Right kidney (tissue), 1 donor: ENCODE data around the gene ABCA7.

Source experiments
- DNase-seq: peaks from one replicate; pipeline ENCODE4 v3.0.0-alpha.2; 2016

The ABCA7 gene

DNA sequence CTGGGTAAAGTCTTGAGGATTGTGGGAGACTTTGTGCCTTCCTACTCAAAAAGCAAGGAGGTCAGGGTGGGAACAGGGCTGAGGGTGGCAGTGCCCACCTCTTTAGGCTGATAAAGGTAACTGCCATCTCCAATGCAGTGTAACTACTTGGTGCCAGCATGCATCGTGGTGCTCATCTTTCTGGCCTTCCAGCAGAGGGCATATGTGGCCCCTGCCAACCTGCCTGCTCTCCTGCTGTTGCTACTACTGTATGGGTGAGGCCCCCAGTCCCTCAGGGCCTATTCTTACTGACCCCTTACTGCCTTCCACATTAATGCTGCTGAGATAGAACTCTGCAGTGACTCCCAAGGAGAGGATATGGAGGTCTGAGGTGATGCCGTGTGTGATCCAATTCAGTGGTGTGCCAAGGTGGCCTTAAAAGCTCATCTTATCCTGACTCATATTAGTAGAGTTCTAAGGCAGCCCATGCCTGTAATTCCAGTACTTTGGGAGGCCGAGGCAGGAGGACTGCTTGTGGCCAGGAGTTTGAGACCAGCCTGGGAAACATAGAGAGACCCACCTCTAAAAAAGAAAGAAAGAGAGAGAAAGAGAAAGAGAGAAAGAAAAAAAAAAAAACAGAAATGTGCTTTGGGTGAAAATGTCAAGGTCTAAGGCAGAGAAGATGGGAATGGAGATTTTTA lies 17.4 kb downstream of the ABCA7 start:
- peak; percentile 63 for DNase-seq

DNA sequence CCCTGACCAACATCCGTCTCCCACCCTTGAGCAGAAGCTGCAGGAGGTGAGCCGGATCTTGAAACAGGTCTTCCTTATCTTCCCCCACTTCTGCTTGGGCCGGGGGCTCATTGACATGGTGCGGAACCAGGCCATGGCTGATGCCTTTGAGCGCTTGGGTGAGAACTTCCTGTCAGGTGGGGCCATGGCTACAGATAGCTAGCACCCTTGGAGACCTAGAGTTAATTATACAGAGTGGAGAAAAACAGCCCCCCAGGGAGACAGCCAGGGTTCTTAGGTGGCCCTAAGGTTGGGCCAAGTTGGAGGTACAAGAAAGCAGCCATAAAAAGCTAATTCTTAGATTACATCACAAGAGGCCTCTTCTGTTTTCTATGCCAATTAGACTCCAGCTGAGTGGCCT lies 18.2 kb downstream of the ABCA7 start:
- no peak for DNase-seq

DNA sequence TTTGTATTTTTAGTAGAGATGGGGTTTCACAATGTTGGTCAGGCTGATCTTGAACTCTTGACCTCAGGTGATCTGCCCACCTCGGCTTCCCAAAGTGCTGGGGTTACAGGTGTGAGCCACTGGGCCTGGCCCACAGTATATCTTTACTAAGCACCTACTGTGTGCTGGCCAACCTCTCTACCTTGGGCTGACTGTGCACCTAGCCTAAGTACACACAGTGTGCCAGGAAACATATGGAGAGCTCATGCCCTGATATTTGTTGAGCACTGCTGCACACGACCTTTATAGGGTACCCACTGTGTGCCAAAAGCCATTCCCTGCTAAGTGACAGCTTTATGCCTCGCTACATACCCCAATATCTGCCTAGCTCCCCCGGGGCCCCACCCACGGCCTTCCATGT lies 20.8 kb downstream of the ABCA7 start:
- no peak for DNase-seq

DNA sequence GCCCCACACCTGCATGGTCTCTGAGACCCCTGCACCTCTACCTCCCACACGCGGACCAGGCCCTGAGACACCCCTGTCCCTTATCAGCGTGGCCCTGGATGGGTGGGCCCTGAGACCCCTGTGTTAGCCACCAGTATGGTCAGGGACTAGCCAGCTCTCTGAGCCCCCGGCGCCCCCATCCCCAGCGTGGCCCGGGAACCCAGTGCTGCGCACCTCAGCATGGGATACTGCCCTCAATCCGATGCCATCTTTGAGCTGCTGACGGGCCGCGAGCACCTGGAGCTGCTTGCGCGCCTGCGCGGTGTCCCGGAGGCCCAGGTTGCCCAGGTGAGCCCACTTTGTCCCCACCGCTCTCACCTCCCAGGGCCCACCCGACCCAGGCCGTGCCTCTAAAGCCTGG lies 22.1 kb downstream of the ABCA7 start:
- DNase-seq, result no peak

DNA sequence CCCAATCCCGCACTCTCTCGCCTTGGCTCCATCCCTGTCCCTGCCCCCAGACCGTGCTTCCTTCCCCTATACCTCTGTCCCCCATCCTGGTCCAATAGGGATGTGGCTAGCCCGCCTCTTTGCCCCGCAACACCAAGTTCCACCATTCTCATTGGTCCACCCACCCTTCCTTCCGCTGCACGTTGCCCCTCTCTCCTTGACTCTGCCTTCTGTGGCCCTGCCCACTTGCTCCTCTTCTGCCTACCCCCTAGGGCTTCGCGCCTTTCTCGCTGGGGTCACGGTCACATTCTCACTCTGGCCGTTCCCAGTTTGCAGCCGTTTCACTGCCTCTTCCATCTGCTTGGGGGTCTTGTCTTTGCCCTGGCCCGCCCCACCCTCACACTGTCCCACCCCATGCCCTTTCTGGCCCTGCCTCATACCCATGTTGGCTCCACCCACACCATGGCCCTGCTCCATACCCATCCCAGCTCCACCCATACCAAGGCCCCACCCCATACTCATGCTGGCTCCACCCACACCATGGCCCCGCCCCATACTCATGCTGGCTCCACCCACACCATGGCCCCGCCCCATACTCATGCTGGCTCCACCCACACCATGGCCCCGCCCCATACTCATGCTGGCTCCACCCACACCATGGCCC lies 22.6 kb downstream of the ABCA7 start:
- no peak for DNase-seq

DNA sequence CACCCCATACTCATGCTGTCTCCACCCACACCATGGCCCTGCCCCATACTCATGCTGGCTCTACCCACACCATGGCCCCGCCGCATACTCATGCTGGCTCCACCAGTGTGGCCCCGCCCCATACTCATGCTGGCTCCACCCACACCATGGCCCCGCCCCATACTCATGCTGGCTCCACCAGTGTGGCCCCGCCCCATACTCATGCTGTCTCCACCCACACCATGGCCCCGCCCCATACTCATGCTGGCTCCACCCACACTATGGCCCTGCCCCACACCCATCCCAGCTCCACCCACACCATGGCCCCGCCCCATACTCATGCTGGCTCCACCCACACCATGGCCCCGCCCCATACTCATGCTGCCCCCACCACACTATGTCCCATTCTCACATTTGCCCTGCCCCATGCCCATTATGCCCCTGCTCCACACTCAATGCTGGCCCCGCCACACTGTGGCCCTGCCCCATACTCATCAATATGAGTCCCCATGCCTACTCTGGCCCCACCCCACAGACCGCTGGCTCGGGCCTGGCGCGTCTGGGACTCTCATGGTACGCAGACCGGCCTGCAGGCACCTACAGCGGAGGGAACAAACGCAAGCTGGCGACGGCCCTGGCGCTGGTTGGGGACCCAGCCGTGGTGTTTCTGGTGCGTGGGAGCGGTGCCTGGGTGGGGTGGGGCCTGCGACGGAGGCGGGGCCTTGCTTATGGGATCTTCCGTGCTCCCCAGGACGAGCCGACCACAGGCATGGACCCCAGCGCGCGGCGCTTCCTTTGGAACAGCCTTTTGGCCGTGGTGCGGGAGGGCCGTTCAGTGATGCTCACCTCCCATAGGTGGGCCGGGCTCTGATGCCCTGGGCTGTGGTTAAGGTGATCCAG lies 23.4 kb downstream of the ABCA7 start:
- no peak for DNase-seq

DNA sequence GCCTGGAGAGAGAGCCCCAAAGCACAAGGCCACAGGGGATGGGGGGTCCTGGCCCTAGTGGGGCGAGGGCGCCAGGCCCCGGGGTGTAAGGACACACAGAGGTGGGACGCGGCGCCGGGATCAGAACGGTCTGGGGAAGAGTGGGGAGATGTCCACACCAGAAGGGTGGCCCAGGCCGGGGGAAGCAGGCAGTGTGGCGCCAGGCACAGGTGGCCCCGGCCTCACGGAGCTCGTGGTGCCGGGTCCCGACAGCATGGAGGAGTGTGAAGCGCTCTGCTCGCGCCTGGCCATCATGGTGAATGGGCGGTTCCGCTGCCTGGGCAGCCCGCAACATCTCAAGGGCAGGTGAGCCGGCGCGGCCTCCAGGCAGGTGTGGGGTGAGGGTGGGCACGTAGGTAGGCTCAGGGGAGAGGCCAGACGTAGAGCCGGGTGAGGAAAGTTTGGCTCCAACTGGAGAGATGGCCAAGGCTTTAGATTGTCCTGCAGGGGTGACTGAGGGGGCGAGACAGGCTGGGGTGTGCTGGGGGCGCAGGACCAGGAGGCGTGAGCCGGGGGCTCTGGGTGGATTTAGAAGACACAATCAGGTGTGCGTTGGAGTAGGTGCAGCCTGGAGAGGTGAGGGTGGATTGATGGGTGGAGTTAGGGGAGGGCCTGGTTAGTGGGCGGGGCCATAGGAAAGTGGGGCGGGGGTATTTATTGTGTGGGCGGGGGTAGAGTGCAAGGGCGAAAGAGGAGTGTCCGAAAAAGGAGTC lies 24.2 kb downstream of the ABCA7 start:
- DNase-seq, result no peak

DNA sequence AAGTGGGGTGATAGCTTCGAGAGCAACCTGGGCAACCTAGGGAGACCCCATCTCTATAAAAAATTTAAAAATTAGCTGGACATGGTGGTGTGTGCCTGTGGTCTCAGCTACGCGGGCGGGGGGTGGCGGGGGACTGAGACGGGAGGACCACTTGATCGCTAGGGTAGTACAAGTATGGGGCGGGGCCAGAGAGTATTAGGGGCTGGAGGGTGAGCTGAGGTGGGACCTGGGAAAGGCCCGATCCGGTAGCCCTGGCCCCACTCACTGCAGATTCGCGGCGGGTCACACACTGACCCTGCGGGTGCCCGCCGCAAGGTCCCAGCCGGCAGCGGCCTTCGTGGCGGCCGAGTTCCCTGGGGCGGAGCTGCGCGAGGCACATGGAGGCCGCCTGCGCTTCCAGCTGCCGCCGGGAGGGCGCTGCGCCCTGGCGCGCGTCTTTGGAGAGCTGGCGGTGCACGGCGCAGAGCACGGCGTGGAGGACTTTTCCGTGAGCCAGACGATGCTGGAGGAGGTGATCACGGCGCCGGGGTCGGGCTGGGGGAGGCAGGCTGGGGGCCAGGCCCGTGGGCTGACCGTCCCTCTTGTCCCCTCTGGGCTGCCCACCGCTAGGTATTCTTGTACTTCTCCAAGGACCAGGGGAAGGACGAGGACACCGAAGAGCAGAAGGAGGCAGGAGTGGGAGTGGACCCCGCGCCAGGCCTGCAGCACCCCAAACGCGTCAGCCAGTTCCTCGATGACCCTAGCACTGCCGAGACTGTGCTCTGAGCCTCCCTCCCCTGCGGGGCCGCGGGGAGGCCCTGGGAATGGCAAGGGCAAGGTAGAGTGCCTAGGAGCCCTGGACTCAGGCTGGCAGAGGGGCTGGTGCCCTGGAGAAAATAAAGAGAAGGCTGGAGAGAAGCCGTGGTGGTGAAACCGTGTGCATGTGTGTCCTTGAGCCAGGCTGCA lies 25.0 kb downstream of the ABCA7 start:
- peak; percentile 80 for DNase-seq

DNA sequence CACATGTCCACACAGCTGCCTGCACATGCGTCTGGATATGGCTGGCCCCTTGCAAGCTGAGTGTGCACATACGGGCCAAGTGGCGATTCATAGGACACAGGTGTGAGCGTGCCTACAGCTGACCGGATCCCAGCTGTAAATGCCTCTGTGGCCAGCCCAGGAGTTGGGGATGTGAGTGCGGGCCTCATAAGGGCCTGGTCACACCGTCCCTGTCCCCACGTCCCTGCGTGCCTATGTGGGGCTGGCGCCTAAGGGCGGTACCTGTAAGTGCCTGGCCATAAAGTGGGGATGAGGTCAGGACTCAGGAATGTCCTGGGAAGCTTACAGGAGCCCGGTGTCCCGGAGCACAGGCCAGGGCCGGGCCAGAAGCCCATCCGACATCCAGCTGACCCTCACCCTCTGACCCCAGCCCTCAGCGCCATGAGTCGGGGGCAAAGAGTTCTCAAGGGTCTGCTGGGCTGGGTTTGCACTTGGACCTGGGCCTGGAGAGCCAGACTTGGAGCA lies 25.8 kb downstream of the ABCA7 start:
- DNase-seq, result no peak

DNA sequence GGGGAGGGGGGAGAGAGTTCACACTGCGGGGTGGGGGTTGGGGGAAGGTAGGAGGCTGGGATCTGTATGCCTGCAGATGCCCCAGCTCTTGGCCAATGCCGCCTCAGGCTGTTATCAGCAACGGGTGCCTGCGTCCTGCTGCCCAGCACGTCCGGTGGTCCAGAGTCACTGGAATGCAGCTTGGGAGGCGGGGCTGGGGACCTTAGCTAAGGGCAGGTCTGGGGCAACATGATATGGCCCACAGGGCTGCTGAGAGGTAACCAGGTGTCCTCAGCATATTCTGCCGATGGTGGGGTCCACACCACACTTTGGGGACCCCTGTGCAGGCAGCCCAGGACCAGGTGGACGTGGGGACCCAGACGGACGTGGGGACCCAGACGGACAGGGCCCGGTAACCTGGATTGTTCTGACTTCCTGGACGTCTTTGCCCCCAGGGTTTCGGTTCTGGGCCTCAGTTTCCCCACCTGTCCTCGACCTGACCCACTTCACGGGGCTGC lies 26.4 kb downstream of the ABCA7 start:
- DNase-seq, result no peak

DNA sequence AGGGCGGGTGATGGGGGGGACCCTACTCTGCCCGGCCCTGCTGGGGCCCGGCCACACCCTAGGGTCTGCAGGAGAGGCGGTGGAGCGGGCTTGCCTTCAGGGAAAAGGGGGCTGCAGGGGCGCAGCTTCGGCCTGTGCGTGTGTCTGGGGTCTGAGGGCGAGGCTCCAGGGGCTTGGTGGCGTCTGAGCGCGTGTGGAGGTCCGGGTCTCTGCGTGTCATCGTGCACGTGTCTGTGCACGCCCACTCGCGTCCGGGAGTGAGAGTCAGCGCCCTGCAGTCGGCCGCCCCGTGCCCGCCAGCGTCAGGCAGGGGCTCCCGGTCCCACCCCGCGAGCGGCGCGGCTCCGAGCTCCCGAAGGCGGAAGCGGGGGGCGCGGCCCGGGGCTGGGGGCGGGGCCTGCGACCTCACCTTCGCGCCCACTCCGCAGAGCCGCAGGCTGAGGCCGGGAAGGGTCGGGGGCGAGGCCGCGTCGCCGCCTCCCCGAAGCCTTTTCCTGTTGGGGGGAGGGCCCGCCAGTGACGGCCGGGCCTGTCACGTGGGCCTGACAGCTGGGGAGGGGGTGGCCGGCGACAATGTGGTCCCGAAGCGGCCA lies 26.9 kb downstream of the ABCA7 start, which contains the start of gene ARHGAP45:
ARHGAP45 (plus strand) TSS at position 420 of the 593 bp plus-strand sequence. CDS start 239 bp downstream, outside the sequence.
- DNase-seq, result no peak

DNA sequence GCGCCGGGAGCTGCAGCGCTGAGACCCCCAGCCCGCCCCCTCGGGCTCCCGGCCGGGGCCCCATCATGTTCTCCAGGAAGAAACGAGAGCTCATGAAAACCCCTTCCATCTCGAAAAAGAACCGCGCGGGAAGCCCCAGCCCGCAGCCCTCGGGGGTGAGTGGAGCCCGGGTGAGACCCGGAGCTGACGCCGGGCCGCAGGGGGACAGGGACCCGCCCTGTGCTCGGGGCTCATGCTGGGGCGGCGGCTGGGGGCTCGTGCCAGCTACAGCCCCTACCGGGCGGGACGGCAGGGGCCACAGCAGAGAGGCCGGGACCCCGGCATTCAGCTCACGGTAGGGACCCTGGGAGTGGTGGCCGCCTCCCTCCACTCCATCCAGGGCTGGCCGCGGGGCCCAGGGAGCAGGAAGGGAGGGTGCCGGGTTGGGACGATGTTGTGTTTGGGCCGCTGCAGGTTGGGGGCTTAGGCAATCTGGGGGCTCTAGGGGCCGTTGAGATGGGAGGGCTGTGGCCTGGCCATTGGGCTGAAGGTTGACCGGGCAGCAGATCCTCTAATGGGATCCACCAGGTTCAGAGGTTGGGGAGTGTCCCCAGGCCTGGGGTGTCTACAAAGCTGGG lies 27.5 kb downstream of the ABCA7 start:
- DNase-seq, result peak; percentile 37

DNA sequence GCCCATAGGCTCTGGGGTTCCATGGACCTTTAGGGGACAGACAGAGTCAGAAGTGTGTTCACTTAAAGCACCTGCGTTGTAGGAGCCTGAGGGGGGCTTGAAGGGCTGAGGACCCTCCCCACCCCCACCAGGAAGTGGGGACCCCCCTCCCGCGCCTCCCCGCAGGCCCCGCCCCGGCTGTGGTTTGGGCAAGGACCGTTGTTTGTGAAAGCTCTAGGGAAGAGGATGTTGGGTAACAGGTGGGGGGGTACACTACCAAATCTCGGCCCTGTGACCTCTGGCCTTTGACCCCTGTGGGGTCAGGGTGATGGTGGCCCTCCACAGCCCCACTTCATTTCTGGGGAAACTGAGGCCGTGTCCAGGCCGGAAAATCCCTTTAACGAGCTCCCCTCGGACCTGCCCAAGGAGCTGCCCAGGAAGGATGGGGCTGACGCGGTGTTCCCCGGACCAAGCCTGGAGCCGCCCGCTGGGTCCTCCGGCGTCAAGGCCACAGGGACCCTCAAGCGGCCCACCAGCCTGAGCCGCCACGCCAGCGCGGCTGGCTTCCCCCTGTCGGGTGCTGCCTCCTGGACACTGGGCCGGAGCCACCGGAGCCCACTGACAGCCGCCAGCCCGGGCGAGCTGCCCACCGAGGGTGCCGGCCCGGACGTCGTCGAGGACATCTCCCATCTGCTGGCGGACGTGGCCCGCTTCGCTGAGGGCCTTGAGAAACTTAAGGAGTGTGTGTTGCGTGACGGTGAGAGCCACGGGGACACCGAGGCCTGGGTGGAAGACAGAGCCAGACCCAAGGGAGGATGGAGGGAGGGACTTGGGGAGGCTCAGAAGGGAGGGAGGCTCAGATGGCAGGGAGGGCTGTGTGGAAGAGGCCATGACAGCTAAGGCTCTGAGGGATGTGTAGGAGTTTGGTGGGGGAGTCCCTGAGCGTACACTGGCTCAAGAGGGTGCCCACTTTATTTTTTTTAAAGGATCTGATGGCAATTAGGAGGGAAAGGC lies 28.4 kb downstream of the ABCA7 start:
- no peak for DNase-seq

DNA sequence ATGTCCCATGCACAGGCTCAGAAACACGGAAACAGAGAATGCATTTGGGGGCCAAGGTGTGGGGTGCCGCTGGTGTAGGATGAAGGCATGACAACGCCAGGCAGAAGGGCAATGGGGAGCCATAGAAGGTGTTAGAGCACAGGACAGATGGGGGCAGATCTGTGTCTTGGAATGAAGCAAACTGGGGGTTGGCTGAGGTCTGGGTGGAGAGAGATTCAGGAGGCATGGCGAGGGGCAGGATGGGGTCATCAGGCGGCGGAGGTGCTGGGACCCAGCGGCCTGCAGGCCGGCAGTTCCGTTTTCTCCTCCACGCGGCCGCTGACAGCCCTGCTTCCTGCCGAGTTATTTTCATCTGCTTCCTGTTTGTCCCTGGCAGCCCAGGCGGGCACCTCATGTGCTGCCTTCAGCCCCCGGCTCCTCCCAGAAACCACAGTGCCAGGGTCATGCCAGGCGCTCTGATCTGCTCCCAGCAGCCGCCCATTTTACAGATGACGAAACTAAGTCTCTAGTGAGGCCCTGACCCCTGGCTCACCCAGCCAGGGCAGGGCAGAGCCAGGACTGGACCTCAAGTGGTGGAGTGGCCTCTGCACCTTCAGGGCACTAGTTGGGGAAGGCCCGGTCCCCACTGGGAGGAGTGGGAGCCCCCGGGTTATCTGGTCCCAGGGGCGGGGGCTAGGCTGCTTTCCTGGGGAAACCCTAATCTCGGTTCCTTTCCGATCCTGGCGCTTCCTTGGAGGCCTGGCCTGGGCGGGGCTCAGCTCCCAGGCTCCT lies 29.3 kb downstream of the ABCA7 start:
- no peak for DNase-seq

DNA sequence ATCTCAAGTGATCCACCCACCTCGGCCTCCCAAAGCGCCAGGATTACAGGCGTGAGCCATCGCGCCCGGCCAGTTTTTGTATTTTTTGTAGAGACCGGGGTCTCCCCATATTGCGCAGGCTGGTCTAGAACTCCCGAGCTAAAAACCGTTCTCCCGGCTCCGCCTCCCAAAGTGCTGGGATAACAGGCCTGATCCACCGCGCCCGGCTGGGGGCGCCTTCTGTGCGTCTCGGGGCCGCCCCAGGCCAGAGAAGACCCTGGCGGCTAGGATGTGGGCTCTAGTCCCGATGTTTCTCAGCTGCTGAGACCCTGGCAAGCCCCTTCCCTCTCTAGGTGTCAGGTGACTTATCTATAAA lies 30.6 kb downstream of the ABCA7 start:
- DNase-seq, result no peak

DNA sequence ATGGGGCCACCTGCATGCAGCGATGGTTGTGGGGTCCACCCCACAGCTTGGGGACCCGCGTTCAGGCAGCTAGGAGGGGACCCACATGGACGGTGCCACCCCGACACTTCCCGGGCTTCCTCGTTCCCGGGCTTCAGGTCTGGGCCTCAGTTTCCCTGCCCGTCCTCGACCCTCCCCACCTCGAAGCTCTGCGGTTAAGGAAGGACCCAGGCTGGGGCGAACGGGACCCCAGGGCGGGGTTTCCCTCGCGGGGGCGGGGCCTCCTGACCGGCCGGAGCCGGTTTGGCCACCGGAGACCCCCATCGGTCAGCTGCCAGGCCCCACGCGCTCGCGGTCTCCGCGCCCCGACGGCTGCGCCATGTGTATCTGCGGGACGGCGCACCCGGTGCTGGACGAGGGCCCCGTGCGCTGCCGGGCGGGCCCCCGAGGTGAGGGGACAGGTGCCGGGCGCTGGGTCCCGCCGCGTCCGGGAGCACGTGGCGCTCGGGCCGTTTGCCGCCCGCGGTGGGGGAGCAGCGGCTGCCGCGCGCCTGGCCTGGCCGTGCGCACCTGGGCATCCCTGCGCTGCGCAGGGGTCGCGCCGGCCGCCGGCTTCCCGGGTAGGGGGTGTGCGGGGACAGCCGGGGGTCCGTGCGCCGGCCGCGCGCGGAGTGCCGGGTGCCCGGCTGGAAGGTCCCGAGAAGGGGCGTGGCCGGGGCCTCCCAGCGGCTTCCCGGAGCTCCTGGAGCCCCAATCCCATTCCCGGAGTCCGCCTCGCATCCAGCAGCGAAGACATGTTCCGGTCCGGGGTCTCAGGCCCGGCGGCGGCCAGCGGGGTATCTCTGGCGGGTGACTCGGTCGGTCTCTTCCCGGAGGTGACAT lies 31.3 kb downstream of the ABCA7 start:
- peak; percentile 58 for DNase-seq
